Measurements from ENCODE around the gene PLCB1. TPM values are rescaled to one million over a fixed set of nuclear protein-coding genes. Genes with fewer than 3 reads are reported as not detected.

The PLCB1 gene
- total and polyA plus RNA-seq, 10 of the 15 experiments (the other 5 are each of a cell fraction or from before 2014, with no cell fraction given), result 0.05 to 5.3 (median 0.17) TPM; not detected in 1

DNA sequence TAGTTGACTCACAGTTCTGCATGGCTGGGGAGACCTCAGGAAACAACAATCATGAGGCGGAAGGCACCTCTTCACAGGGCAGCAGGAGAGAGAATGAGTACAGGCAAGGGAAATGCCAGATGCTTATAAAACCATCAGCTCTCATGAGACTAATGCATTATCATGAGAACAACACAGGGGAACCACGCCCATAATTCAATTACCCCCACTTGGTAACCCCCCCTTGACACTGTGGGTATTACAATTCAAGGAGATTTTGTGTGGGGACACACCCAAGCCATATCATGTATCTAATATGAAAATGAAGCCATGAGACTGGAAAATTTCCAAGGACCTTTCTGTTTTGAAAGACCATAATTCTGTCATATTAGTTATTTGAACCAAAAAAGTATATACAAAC is 594.4 kb downstream of the PLCB1 start:
- no peak for TF ChIP-seq CHD1 (IDR thresholded peaks at IDR 0.05; ENCODE audit: low read depth, low read length)
- no peak for TF ChIP-seq CBFB (IDR thresholded peaks at IDR 0.05; ENCODE audit: low read depth)
- TF ChIP-seq ZNF384 (IDR thresholded peaks at IDR 0.05; ENCODE audit: borderline replicate concordance, low read depth, low read length), result no peak
- TF ChIP-seq SPI1 (IDR thresholded peaks at IDR 0.05; ENCODE audit: borderline replicate concordance, insufficient read depth, low read depth, low read length), result no peak
- TF ChIP-seq NRF1 (conservative IDR thresholded peaks at IDR 0.05; ENCODE audit: low read depth, low read length), result no peak
- TF ChIP-seq, protein P1, sequence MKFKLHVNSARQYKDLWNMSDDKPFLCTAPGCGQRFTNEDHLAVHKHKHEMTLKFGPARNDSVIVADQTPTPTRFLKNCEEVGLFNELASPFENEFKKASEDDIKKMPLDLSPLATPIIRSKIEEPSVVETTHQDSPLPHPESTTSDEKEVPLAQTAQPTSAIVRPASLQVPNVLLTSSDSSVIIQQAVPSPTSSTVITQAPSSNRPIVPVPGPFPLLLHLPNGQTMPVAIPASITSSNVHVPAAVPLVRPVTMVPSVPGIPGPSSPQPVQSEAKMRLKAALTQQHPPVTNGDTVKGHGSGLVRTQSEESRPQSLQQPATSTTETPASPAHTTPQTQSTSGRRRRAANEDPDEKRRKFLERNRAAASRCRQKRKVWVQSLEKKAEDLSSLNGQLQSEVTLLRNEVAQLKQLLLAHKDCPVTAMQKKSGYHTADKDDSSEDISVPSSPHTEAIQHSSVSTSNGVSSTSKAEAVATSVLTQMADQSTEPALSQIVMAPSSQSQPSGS (IDR thresholded peaks at IDR 0.05; ENCODE audit: low read length), result no peak
- no peak for TF ChIP-seq JUND (IDR thresholded peaks at IDR 0.05; ENCODE audit: low read depth, low read length)
- no peak for TF ChIP-seq SIN3A (IDR thresholded peaks at IDR 0.05; ENCODE audit: low read depth, low read length)
- TF ChIP-seq PAX5 (IDR thresholded peaks at IDR 0.05; ENCODE audit: borderline replicate concordance, low read depth, low read length), result no peak
- in situ Hi-C loops (cut with MboI), result no loop called here

More for the DNA sequence above, 594.4 kb downstream of the PLCB1 start:
- WGBS (ENCODE audit: insufficient coverage, insufficient replicate concordance, low lambda C conversion rate, missing lambda C conversion rate), result 29% methylated on average over 2 of the region's 2 CpGs
- Histone ChIP-seq H3K79me2 (ENCODE audit: control insufficient read depth, insufficient read depth, low read length) (no peaks in the 10 kb centered on the region), H3K4me3 (no peak overlapping the region), H2AFZ (ENCODE audit: control insufficient read depth, low read depth, low read length) (no peak overlapping the region), H3K9me3 (replicated peaks; ENCODE audit: control insufficient read depth, insufficient read depth, low read length) (no peaks in the 10 kb centered on the region), H3K27me3 (replicated peaks in 1 of 2; ENCODE audit: control insufficient read depth in 2 of 2, insufficient read depth in 2 of 2, low read length in 1 of 2) (no peaks in the 10 kb centered on the region), H3K27ac (ENCODE audit: control insufficient read depth, insufficient read depth) (no peak overlapping the region), H3K4me2 (ENCODE audit: control insufficient read depth, insufficient read depth) (no peak overlapping the region), H3K36me3 (ENCODE audit: control insufficient read depth in 2 of 2, insufficient read depth in 2 of 2, low read length in 1 of 2) (no peaks in the 10 kb centered on the region), H3K9ac (ENCODE audit: control insufficient read depth, insufficient read depth, low read length) (no peak overlapping the region), H4K20me1 (ENCODE audit: control insufficient read depth, insufficient read depth) (no peaks in the 10 kb centered on the region), H3K4me1 (ENCODE audit: control insufficient read depth, insufficient read depth, low read length) (no peaks in the 10 kb centered on the region)
- BruUV-seq (replicated peaks), result no TSS peak
- ChIA-PET CTCF (no interaction called here), SMC1A (ENCODE audit: uncharacterized antibody, unreplicated experiment) (no interaction called here), POLR2A (no interaction called here), RAD21 (ENCODE audit: unreplicated experiment) (no interaction called here)
- DNase-seq (ENCODE audit: low read depth, low spot score) (no peak), FAIRE-seq (no peak), ATAC-seq (no peak)
- intact Hi-C loops (cut with micrococcal nuclease; ENCODE audit: unreplicated experiment), result no loop called here
